Cardiac muscle cell (in vitro differentiated cells and primary cell): ENCODE measurements around the gene TENT5A. TPM values are rescaled to one million over a fixed set of nuclear protein-coding genes. Genes with fewer than 3 reads are reported as not detected.
"Not testable (repeated sequence)": the region's sequence is repeated elsewhere in the genome, so short reads cannot be mapped to it uniquely, and the experiment has no call there.

Experiments used
- DNase-seq, 2 donors: peaks; one replicate each; pipeline versions ENCODE4 v3.0.0 to v3.0.0-alpha.2; 2010 to 2017; ENCODE audit warnings: low read depth in 1 of 2, low spot score in 1 of 2
- H3K27ac ChIP-seq: fragments of 200-600 bp; sonication (generic); 2 replicates; pipeline ENCODE4 v1.5.1; 2016
- H3K27me3 ChIP-seq: fragments of 200-600 bp; sonication (generic); 2 replicates; pipeline ENCODE4 v1.6.0; 2016; ENCODE audit warnings: control low read depth
- H3K36me3 ChIP-seq: fragments of 200-600 bp; sonication (generic); 2 replicates; pipeline ENCODE4 v1.5.1; 2016; ENCODE audit warnings: control low read depth
- H3K4me1 ChIP-seq: fragments of 200-600 bp; sonication (generic); 2 replicates; pipeline ENCODE4 v1.8.1; 2017; ENCODE audit warnings: low read depth, mild to moderate bottlenecking, mixed run types
- H3K4me3 ChIP-seq: fragments of 200-600 bp; sonication (generic); 2 replicates; pipeline ENCODE4 v1.5.1; 2016; ENCODE audit warnings: mild to moderate bottlenecking
- H3K9me3 ChIP-seq: fragments of 200-600 bp; sonication (generic); 2 replicates; pipeline ENCODE4 v1.5.1; 2017; ENCODE audit warnings: low read depth, mild to moderate bottlenecking, control low read depth
- polyA plus RNA-seq: library from polyadenylated mRNA; unstranded; fragments of >200 nt; fragmentation: Nextera tagmentation; extraction: Ambion mirVana; gene quantifications from 2 replicates; pipeline ENCODE4 v1.2.1, GENCODE V29; 2016
- total RNA-seq: library from RNA; depleted of rRNA; stranded (reverse); fragments of >200 nt; gene quantifications from 2 replicates; pipeline ENCODE4 v1.2.3, GENCODE V29; 2016
- TF ChIP-seq, protein P1 (sequence below): IDR thresholded peaks from 2 replicates; pipeline ENCODE4 v1.5.1; 2012; ENCODE audit warnings: low read depth, mild to moderate bottlenecking, low read length

The TENT5A gene
- total and polyA plus RNA-seq, 2 experiments from 2014 or later: 8.1 to 9.2 TPM

DNA sequence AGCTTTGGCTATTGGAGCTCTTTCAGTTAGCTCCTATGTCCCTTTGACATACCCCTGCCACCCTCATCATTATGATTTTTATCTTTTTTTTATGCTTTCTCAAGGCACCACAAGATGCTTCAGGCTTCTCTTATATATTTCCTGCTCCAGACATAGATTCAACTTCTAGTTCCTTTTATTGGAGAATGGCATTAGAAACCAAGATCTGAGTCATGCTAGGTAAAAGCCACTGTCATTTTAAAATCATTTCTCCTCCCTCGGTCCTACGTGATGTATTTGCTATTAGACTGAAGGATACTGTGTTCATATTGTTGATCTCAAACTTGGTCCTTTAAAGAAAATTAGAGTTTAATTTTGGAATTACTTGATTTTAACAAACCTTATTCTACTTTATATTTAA, 8.3 kb downstream of the TENT5A start:
- no peaks in the 10 kb centered on the region for H3K36me3 ChIP-seq
- H3K4me1 ChIP-seq: peaks cover 4% of the 10 kb centered on the region
- H3K27ac ChIP-seq: no peak overlapping the region
- no peak overlapping the region for H3K4me3 ChIP-seq
- H3K9me3 ChIP-seq: no peaks in the 10 kb centered on the region
- TF ChIP-seq, protein P1, sequence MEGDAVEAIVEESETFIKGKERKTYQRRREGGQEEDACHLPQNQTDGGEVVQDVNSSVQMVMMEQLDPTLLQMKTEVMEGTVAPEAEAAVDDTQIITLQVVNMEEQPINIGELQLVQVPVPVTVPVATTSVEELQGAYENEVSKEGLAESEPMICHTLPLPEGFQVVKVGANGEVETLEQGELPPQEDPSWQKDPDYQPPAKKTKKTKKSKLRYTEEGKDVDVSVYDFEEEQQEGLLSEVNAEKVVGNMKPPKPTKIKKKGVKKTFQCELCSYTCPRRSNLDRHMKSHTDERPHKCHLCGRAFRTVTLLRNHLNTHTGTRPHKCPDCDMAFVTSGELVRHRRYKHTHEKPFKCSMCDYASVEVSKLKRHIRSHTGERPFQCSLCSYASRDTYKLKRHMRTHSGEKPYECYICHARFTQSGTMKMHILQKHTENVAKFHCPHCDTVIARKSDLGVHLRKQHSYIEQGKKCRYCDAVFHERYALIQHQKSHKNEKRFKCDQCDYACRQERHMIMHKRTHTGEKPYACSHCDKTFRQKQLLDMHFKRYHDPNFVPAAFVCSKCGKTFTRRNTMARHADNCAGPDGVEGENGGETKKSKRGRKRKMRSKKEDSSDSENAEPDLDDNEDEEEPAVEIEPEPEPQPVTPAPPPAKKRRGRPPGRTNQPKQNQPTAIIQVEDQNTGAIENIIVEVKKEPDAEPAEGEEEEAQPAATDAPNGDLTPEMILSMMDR: no peak
- no peaks in the 10 kb centered on the region for H3K27me3 ChIP-seq
- no peak for DNase-seq

DNA sequence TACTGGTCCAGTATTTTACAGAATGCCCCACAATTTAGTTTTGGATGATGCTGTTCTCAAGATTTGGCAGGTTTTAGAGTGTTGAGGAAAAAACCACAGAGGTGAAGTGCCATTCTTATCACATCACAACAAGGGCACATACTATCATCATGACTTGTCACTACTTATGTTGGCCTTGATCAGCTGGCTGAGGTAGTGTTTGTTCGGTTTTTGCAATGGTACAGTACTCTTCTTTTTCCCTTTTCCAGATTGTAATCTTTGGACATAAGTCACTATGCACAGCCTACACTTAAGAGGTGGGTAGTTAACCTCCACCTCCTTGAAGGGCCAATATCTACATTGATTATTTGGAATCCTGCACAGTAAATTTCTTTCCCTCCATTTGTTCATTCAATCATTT, 8.8 kb downstream of the TENT5A start:
- no peak for DNase-seq
- H3K9me3 ChIP-seq: no peaks in the 10 kb centered on the region
- H3K4me3 ChIP-seq: no peak overlapping the region
- TF ChIP-seq, protein P1: no peak
- no peak overlapping the region for H3K27ac ChIP-seq
- peaks cover 3% of the 10 kb centered on the region for H3K4me1 ChIP-seq
- no peaks in the 10 kb centered on the region for H3K36me3 ChIP-seq
- H3K27me3 ChIP-seq: no peaks in the 10 kb centered on the region

DNA sequence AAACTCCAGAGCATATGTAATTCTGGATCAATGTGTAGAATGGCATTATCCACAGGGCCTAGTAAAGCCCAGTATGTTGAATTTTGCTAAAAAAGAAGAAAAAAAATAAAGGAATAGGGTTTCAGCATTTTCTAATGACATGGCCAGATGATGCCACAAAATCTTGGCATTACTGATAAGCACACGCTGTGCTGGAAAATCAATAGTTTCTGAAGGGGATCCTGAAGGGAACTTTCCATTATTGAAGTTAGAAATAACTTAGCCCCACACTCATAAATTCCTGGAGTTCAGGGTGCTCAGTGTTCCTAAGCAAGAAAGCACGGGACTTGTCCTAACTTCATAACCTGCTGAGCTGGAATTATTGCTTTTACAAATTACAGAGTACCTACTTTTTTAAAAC, 10.8 kb downstream of the TENT5A start:
- Histone ChIP-seq H3K4me3 (no peak overlapping the region), H3K27me3 (no peaks in the 10 kb centered on the region), H3K9me3 (no peaks in the 10 kb centered on the region), H3K36me3 (no peaks in the 10 kb centered on the region), H3K4me1 (peaks cover 3% of the 10 kb centered on the region), H3K27ac (peak overlapping the region; percentile 52)
- TF ChIP-seq, protein P1: no peak
- no peak for DNase-seq

DNA sequence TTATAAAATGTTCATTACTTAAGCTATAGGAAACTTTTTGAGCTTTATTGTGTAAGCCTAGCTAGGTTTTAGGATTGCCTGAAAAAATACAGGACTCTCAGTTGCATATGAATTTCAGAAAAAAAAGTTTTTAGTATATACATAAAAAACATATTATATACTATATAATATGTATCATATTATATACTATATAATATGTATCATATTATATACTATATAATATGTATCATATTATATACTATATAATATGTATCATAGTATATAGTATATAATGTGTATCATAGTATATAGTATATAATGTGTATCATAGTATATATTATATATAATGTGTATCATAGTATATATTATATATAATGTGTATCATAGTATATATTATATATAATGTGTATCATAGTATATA, 11.9 kb downstream of the TENT5A start:
- not testable (repeated sequence) for DNase-seq, H3K36me3 ChIP-seq, H3K27me3 ChIP-seq, H3K4me1 ChIP-seq, H3K4me3 ChIP-seq, H3K9me3 ChIP-seq, H3K27ac ChIP-seq

DNA sequence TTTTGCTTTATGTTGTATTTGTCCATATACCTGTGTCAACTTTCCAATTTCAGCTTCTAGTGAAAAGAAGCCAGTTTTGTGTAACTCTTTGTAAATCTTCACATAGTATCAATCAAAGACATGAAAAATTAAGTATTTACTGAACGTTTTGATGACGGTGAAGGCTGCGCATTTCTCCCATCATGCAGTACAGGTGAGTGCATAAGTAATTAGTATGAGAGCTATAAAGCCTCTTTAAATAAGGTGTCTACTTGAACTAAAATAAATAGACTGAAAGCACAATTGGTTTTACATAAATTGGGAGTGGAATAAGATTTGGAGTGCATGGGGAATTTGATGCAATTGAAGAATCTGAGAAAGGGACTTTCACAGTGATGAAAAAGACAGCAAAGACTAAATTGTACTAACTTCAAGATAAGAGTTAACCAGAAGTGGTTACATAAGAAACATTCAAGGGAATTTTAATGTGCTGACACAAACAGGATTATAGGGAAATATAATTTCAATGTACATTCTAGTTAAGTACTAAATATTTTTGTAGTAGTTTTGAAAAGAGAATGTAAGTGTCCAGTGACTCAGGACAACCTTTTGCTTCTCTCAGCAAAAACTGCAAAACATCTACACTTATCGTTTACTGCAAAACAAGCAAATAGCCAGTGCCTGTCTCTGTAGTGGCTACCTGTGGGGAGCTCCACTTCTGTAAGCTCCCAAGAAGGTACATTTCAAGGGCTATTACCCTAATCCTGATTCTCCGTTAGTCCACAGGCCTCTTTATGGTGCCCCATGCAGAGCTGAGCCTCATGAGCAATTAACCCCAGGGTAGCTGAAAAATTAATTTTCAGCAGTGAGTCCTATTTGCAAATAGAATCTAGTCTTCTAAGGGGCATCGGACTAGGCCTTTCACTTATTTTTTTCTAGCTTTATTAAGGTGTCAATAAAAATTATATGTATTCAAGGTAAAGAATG, 13.0 kb downstream of the TENT5A start:
- H3K9me3 ChIP-seq: no peaks in the 10 kb centered on the region
- H3K27ac ChIP-seq: no peak overlapping the region
- H3K27me3 ChIP-seq: no peaks in the 10 kb centered on the region
- no peak overlapping the region for H3K4me3 ChIP-seq
- H3K36me3 ChIP-seq: no peaks in the 10 kb centered on the region
- peaks cover 3% of the 10 kb centered on the region for H3K4me1 ChIP-seq
- no peak for DNase-seq
- TF ChIP-seq, protein P1: no peak

DNA sequence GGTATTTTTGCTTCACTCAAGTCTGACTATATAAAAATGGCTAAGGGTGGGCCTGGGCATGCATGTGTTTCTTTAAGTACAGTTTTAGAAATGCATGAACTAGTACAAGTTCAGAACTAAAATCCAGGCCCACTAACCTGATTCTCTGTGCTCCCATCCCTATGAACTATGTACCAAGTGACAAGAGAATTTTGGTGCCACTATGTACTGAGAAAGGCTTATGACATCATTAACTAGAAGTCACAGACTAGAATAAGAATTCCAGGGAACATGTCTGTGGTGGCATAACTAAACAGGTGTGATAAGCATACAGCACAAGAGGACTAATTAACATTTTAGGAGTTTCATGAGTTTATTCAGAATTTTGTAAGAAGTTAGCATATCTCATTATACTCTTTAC, 16.1 kb downstream of the TENT5A start:
- Histone ChIP-seq H3K4me1 (no peaks in the 10 kb centered on the region), H3K36me3 (no peaks in the 10 kb centered on the region), H3K27me3 (no peaks in the 10 kb centered on the region), H3K4me3 (no peak overlapping the region), H3K9me3 (no peaks in the 10 kb centered on the region), H3K27ac (no peak overlapping the region)
- no peak for DNase-seq
- TF ChIP-seq, protein P1: no peak
